Activated T-cell treated with anti-CD3 and anti-CD28 coated beads for 1 hour (primary cell): ENCODE results near the gene OR5A1.

ENCODE experiments used
- DNase-seq: peaks from one replicate; pipeline ENCODE4 v3.0.0-alpha.2; 2020; ENCODE audit warnings: low read depth

OR5A1 gene

GRCh38 chr11:59479906-59480305, 43.6 kb downstream of the OR5A1 start:
- no peak for DNase-seq

DNA sequence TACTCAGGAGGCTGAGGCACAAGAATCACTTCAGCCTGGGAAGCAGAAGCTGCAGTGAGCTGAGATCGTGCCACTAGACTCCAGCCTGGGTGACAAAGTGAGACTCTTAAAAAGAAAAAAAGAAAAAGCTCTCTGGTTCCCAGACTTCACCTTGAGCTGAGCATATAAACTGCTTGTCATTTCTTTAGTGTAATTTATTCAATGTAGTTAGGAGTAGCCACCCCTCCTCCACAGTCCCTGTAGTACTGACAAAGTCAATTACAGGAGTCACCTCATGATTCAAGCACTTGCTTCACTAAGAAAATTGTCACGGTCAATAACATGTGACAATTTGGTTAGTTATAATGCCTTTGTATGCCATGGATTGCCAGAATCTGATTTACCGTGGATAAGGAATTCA, 44.1 kb downstream of the OR5A1 start:
- DNase-seq = no peak
